ENCODE data around the gene CHP2. TPM values are rescaled to one million over a fixed set of nuclear protein-coding genes. Genes with fewer than 3 reads are reported as not detected.

CHP2 gene
- total and polyA plus RNA-seq, 2 donors from 2014 or later, result 6.8 TPM; not detected in 1

GRCh38 chr16:23771642-23772041, 16.8 kb downstream of the CHP2 start:
- H3K9ac ChIP-seq (ENCODE audit: low read length in 3 of 3), result no peak overlapping the region
- H3K4me1 ChIP-seq (ENCODE audit: control insufficient read depth in 2 of 3, insufficient read depth in 2 of 3, low read depth in 1 of 3, low read length in 3 of 3), result no peaks in the 10 kb centered on the region
- TF ChIP-seq, protein P1, sequence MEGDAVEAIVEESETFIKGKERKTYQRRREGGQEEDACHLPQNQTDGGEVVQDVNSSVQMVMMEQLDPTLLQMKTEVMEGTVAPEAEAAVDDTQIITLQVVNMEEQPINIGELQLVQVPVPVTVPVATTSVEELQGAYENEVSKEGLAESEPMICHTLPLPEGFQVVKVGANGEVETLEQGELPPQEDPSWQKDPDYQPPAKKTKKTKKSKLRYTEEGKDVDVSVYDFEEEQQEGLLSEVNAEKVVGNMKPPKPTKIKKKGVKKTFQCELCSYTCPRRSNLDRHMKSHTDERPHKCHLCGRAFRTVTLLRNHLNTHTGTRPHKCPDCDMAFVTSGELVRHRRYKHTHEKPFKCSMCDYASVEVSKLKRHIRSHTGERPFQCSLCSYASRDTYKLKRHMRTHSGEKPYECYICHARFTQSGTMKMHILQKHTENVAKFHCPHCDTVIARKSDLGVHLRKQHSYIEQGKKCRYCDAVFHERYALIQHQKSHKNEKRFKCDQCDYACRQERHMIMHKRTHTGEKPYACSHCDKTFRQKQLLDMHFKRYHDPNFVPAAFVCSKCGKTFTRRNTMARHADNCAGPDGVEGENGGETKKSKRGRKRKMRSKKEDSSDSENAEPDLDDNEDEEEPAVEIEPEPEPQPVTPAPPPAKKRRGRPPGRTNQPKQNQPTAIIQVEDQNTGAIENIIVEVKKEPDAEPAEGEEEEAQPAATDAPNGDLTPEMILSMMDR (IDR thresholded peaks at IDR 0.05; ENCODE audit: borderline replicate concordance, extremely low read depth, insufficient read depth), result no peak
- H3K4me3 ChIP-seq (ENCODE audit: low read length in 3 of 3), result no peak overlapping the region
- DNase-seq (no peak), FAIRE-seq (no peak)
- no peaks in the 10 kb centered on the region for H3K36me3 ChIP-seq (ENCODE audit: control insufficient read depth in 2 of 3, insufficient read depth in 3 of 3, low read length in 3 of 3)
- H3K27ac ChIP-seq (ENCODE audit: low read depth in 2 of 2, low read length in 2 of 2), result no peak overlapping the region
- H3K9me3 ChIP-seq (ENCODE audit: control insufficient read depth in 2 of 3, insufficient read depth in 1 of 3, low read length in 3 of 3), result no peaks in the 10 kb centered on the region
- H3K27me3 ChIP-seq (ENCODE audit: control insufficient read depth, insufficient read depth, low read length), result no peaks in the 10 kb centered on the region
- intact Hi-C loops (cut with DNase I), result no loop called here

DNA sequence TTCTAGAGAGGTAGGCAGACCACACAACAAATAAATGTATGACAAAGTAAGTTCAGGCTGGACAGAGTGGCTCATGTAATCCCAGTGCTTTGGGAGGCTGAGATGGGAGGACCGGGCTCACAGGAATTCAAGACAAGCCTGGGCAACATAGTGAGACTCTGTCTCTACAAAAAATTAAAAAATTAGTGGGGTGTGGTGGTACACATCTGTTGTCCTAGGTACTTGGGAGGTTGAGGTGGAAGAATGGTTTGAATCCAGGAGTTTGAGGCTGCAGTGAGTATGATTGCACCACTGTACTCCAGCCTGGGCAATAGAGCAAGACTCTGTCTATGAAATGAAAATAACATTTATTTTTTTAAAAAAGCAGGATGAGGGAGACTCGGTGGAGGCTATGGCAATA, 18.5 kb downstream of the CHP2 start:
- TF ChIP-seq, protein P1 (IDR thresholded peaks at IDR 0.05; ENCODE audit: borderline replicate concordance, extremely low read depth, insufficient read depth), result no peak
- H3K4me3 ChIP-seq (ENCODE audit: low read length in 3 of 3), result no peak overlapping the region
- FAIRE-seq, result no peak
- no peak overlapping the region for H3K9ac ChIP-seq (ENCODE audit: low read length in 3 of 3)
- DNase-seq, result no peak
- H3K27ac ChIP-seq (ENCODE audit: low read depth in 2 of 2, low read length in 2 of 2), result no peak overlapping the region
- no peaks in the 10 kb centered on the region for H3K27me3 ChIP-seq (ENCODE audit: control insufficient read depth, insufficient read depth, low read length)
- no peaks in the 10 kb centered on the region for H3K9me3 ChIP-seq (ENCODE audit: control insufficient read depth in 2 of 3, insufficient read depth in 1 of 3, low read length in 3 of 3)
- intact Hi-C loops (cut with DNase I), result no loop called here
- no peaks in the 10 kb centered on the region for H3K36me3 ChIP-seq (ENCODE audit: control insufficient read depth in 2 of 3, insufficient read depth in 3 of 3, low read length in 3 of 3)
- no peaks in the 10 kb centered on the region for H3K4me1 ChIP-seq (ENCODE audit: control insufficient read depth in 2 of 3, insufficient read depth in 2 of 3, low read depth in 1 of 3, low read length in 3 of 3)

- H3K4me3 ChIP-seq (ENCODE audit: low read length in 3 of 3), result no peak overlapping the region
- H3K9ac ChIP-seq (ENCODE audit: low read length in 3 of 3), result no peak overlapping the region
- no peaks in the 10 kb centered on the region for H3K27me3 ChIP-seq (ENCODE audit: control insufficient read depth, insufficient read depth, low read length)
- no peak overlapping the region for H3K27ac ChIP-seq (ENCODE audit: low read depth in 2 of 2, low read length in 2 of 2)
- no peaks in the 10 kb centered on the region for H3K4me1 ChIP-seq (ENCODE audit: control insufficient read depth in 2 of 3, insufficient read depth in 2 of 3, low read depth in 1 of 3, low read length in 3 of 3)
- H3K36me3 ChIP-seq (ENCODE audit: control insufficient read depth in 2 of 3, insufficient read depth in 3 of 3, low read length in 3 of 3), result no peaks in the 10 kb centered on the region
- DNase-seq (no peak), FAIRE-seq (no peak)
- no peaks in the 10 kb centered on the region for H3K9me3 ChIP-seq (ENCODE audit: control insufficient read depth in 2 of 3, insufficient read depth in 1 of 3, low read length in 3 of 3)
- intact Hi-C loops (cut with DNase I), result no loop called here
- TF ChIP-seq, protein P1 (IDR thresholded peaks at IDR 0.05; ENCODE audit: borderline replicate concordance, extremely low read depth, insufficient read depth), result no peak
Measured at GRCh38 chr16:23781176-23781575, 26.4 kb downstream of the CHP2 start.

DNA sequence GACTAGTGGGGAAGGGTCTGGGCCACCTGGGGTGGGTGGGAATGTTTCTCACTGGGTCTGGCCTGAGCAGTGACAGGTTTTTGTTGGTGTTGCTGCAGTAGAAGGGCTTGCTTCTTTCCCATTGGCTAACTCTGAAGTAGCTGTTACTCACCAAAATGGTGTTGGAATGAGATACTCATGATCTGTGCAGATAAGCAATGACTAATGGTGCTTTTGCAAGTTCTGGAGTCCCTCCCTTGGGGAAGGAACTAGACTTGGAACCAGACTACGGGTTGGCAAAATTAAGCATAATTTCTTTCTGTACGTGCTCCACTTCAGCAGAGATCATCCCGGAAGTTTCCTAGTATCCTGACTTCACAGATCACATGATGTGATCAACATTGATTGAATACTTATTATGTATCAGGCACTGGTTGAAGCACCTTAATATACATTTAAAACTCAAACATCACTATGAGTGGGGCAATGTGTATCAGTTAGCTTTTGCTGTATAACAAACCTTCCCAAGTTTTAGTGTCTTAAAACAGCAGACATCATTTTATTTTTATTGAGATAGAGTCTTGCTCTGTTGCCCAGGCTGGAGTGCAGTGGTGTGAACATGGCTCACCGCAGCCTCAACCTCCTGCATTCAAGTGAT, 30.1 kb downstream of the CHP2 start:
- Histone ChIP-seq H3K4me1 (ENCODE audit: control insufficient read depth in 2 of 3, insufficient read depth in 2 of 3, low read depth in 1 of 3, low read length in 3 of 3) (no peaks in the 10 kb centered on the region), H3K27ac (ENCODE audit: low read depth in 2 of 2, low read length in 2 of 2) (no peak overlapping the region), H3K4me3 (ENCODE audit: low read length in 3 of 3) (no peak overlapping the region), H3K36me3 (ENCODE audit: control insufficient read depth in 2 of 3, insufficient read depth in 3 of 3, low read length in 3 of 3) (no peaks in the 10 kb centered on the region), H3K27me3 (ENCODE audit: control insufficient read depth, insufficient read depth, low read length) (no peaks in the 10 kb centered on the region), H3K9ac (ENCODE audit: low read length in 3 of 3) (no peak overlapping the region), H3K9me3 (ENCODE audit: control insufficient read depth in 2 of 3, insufficient read depth in 1 of 3, low read length in 3 of 3) (no peaks in the 10 kb centered on the region)
- intact Hi-C loops (cut with DNase I), result no loop called here
- FAIRE-seq, result no peak
- no peak for DNase-seq
- TF ChIP-seq, protein P1 (IDR thresholded peaks at IDR 0.05; ENCODE audit: borderline replicate concordance, extremely low read depth, insufficient read depth), result no peak
